HUDEP-2 (cell line): ENCODE results near the gene PGAP2.
"Not testable (repeated sequence)": the region's sequence is repeated elsewhere in the genome, so short reads cannot be mapped to it uniquely, and the experiment has no call there.

ENCODE experiments used
- DNase-seq, 76 experiments: peaks; one replicate each; lab custom pipeline; 2025; ENCODE audit not compliant: unreplicated experiment in 76 of 76; lab: John Stamatoyannopoulos, UW

The PGAP2 gene

GRCh38 chr11:3807909-3808860, at the start of gene PGAP2:
Gene PGAP2 (plus strand): TSS chr11:3808560. CDS start chr11:3811260, 2,700 bp downstream.
- peak in 50 of 76 experiments; percentile 15 to 64 (median 40) for DNase-seq

GRCh38 chr11:3764266-3764665, 44.1 kb upstream of the PGAP2 start:
- DNase-seq: no peak

DNA sequence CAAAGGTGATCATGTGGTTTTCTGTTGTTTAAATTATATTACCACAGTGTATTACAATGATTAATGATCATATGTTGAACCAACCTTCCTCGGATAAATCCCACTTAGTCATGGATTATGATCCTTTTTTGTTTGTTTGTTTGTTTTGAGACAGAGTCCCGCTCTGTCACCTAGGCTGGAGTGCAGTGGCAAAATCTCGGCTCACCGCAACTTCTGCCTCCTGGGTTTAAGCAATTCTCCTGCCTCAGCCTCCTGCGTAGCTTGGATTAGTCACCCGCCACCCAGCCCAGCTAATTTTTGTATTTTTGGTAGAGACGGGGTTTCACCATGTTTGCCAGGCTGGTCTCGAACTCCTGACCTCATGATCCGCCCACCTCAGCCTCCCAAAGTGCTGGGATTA, 41.5 kb upstream of the PGAP2 start:
- DNase-seq: not testable (repeated sequence)

- no peak for DNase-seq
Measured at GRCh38 chr11:3767536-3767935, 40.8 kb upstream of the PGAP2 start.

DNA sequence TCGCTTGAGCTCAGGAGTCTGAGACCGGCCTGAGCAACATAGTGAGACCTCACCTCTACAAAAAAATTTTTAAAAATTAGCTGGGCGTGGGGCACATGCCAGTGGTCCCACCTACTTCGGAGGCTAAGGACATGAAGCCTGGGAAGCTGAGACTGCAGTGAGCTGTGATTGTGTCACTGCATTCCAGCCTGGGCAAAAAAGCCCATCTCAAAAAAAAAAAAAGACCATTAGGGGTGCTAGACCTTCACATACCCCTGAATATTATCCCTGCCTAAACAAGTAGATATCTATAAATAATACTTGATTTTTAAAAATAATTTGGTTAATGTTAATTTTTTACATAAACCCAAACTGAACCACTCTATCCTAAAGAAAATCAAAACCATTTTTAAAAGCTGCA, 35.2 kb upstream of the PGAP2 start:
- no peak for DNase-seq

GRCh38 chr11:3775736-3776406, 32.5 kb upstream of the PGAP2 start:
- no peak for DNase-seq

DNA sequence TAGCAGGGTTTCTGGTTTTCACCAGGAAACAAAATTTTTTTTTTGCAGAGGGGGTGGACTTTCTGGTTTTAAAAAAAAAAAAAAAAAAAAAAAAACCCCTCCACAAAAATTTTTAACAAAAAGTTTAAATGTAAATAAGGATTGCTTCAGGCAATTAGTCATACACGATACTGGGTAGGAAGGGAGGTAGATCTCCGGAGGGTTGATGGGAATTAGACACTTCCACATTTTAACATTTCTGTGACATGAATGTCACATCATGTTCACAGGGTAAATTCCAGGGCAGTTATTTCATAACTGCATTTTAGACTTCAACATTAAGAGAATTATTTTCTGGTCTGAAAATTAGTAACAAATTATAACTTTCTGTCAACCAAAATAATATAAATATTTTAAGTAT, 26.9 kb upstream of the PGAP2 start:
- no peak for DNase-seq

GRCh38 chr11:3782963-3783362, 25.4 kb upstream of the PGAP2 start:
- DNase-seq: no peak

DNA sequence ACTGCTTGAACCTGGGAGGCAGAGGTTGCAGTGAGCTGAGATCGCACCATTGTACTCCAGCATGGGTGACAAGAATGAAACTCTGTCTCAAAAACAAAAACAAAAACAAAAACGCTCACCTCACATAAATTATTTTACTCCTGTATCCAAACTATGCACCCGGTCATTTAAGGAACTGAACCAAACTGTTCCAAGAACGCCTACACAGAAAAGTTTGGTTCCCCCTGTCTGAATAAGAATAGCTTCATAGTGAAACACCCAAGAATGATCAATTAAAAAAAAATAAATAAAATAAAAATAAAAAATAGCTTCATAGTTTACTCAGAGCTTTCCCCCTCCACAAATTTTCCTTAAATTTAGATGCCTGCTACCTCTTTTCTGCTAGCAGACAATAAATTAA, 24.7 kb upstream of the PGAP2 start:
- DNase-seq: no peak

- no peak for DNase-seq
Measured at GRCh38 chr11:3786781-3787428, 21.5 kb upstream of the PGAP2 start.

DNA sequence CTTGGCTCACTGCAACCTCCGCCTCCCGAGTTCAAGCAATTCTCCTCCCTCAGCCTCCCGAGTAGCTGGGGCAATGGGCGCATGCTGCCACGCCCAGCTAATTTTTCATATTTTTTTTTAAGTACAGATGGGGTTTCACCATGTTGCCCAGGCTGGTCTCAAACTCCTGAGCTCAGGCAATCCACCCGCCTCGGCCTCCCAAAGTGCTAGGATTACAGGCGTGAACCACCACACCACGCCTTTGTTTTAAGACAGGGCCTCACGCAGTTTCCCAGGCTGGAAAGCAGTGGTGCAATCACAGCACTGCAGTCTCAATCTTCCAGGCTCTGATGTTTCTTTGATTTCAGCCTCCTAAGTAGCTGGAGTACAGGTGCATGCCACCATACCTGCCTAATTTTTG, 14.0 kb upstream of the PGAP2 start:
- not testable (repeated sequence) for DNase-seq

- DNase-seq: no peak
Measured at GRCh38 chr11:3795131-3796001, 13.0 kb upstream of the PGAP2 start.

- no peak for DNase-seq
Measured at GRCh38 chr11:3796002-3796311, 12.4 kb upstream of the PGAP2 start.

- DNase-seq: no peak
Measured at GRCh38 chr11:3796346-3796745, 12.0 kb upstream of the PGAP2 start.

DNA sequence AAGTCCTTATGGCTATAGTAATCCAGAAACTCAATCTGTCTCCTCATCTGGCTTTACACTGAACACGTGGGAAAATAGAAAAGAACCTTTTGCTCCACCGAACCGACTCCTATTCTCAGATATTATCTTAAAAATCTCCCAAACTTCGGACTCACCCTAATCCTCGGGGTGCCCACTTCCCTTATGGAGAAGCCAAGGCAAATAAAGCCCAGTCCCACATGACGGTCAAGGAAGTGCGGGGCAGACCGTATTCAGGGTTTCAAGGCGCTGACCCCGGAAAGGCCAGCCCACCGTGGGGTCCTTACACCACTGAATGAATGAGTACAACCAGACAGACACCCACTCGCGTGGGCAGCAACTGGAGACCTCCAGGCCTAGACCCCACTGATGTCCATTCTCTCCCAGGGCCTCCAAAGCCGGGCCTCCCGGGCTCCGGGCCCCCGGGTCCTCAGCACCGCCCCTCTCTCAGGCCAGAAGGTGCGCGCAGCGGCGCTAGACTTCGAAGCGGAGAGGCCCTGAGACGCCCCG, 11.5 kb upstream of the PGAP2 start:
- peak in 12 of 76 experiments; percentile 31 to 58 (median 49) for DNase-seq

GRCh38 chr11:3797329-3798090, 10.8 kb upstream of the PGAP2 start, which contains the start of gene NUP98:
Gene NUP98 (minus strand): TSS chr11:3797554. CDS start chr11:3782117, 15,437 bp downstream.
- DNase-seq: peak in 75 of 76 experiments; percentile 85 to 100 (median 99)

DNA sequence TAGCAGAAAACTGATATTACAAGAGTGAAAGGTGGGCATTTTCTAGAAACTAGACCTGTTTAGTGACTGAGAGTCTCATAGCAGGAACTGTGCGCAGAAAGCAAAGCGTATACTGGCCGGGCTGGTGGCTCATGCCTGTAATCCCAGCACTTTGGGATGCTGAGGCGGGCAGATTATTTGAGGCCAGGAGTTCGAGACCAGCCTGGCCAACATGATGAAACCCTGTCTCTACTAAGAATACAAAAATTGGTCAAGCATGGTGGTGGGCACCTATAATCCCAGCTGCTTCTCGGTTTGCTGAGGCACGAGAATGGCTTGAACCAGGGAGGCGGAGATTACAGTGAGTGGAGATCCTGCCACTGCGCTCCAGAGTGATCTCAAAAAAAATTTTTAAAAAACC, 9.2 kb upstream of the PGAP2 start:
- DNase-seq: no peak

- DNase-seq: no peak
Measured at GRCh38 chr11:3799873-3800272, 8.5 kb upstream of the PGAP2 start.

- no peak for DNase-seq
Measured at GRCh38 chr11:3802011-3802790, 6.2 kb upstream of the PGAP2 start.
